Psoas muscle (tissue), 8 donors: ENCODE results near the gene MADD. TPM values are rescaled to one million over a fixed set of nuclear protein-coding genes. Genes with fewer than 3 reads are reported as not detected.

Source experiments
- ATAC-seq, 4 donors: fragments of 200-7000 bp; cut with Tn5 transposase; one replicate each; pipeline ENCODE4 v1.9.1; 2020; ENCODE audit warnings: moderate library complexity in 3 of 4, mild to moderate bottlenecking in 2 of 4
- DNase-seq, 2 donors: peaks; one replicate each; pipeline ENCODE4 v3.0.0-alpha.2; 2020
- H3K27ac ChIP-seq: fragments of 200-600 bp; one replicate; pipeline ENCODE4 v1.8.0; 2022
- H3K27me3 ChIP-seq, 3 donors: fragments of 200-600 bp in 1 of 3; one replicate each; pipeline versions ENCODE4 v1.6.1 to v1.8.0; 2013 to 2022; ENCODE audit warnings: low read length in 2 of 3, mild to moderate bottlenecking in 2 of 3, moderate library complexity in 1 of 3; ENCODE audit not compliant: insufficient read depth in 3 of 3
- H3K36me3 ChIP-seq, 2 donors: fragments of 200-600 bp in 1 of 2; one replicate each; pipeline versions ENCODE4 v1.6.1 to v1.8.0; 2013 to 2022; ENCODE audit warnings: low read depth in 1 of 2, mild to moderate bottlenecking in 1 of 2, moderate library complexity in 1 of 2; ENCODE audit not compliant: insufficient read depth in 1 of 2
- H3K4me1 ChIP-seq: fragments of 200-600 bp; one replicate; pipeline ENCODE4 v1.8.0; 2022
- H3K4me3 ChIP-seq: fragments of 200-600 bp; one replicate; pipeline ENCODE4 v1.8.0; 2022; ENCODE audit warnings: mild to moderate bottlenecking
- H3K9me3 ChIP-seq: fragments of 200-600 bp; one replicate; pipeline ENCODE4 v1.8.0; 2022
- CTCF ChIP-seq: fragments of 200-600 bp; IDR thresholded peaks from one replicate; pipeline ENCODE4 v1.8.0; 2022; ENCODE audit warnings: antibody characterized with exemption
- WGBS, 3 donors: extraction: QIAGEN DNeasy Blood & Tissue Kit; methylation state at CpG; one replicate each; pipeline versions ENCODE4 v1.1.6 to v1.1.7; 2013; 5-methylcytosine and 5-hydroxymethylcytosine counted together
- intact Hi-C, 2 donors: fragments of 100-400 bp; cut with DNase I; formaldehyde crosslinking; loops; one replicate each; pipeline versions ENCODE4 v1.11.0 to v1.14.2; 2022
- polyA plus RNA-seq, 3 donors: library from polyadenylated mRNA; stranded (reverse); fragments of 200-250 nt; gene quantifications; one replicate each; pipeline ENCODE4 v1.2.3, GENCODE V29; 2013
- total RNA-seq, 4 donors: library from RNA; stranded (reverse); fragmentation: NEBNext Ultra II Directional in 2 of 4; extraction: Animal tissue kit (Norgen Biotek cat#: 25700) in 2 of 4; gene quantifications; one replicate each; pipeline versions ENCODE4 v1.2.1 to v1.2.4, GENCODE V29; 2021 to 2023
- donor health status: healthy with polysubstance abuse.
- donor health status: DM: no; HTN: no; CAD: no; lungs with moderate emphysema.
- donor health status: Bipolar disorder and iron deficiency.
- donor health status: healthy.
- donor health status: DM: yes; HTN: yes; CAD: no.
- donor health status: DM: no; HTN: no; CAD: no.
- donor health status: DM: no; HTN: no; CAD: no.
- donor health status: DM: yes; HTN: yes; CAD: no.

The MADD gene
- total and polyA plus RNA-seq, 7 donors, result 11.5 to 33.6 (median 19.5) TPM

- H3K27ac ChIP-seq, result peak overlapping the region; percentile 96
- peaks cover 46% of the 10 kb centered on the region for H3K4me1 ChIP-seq
- 0% methylated on average over 1 of the region's 1 CpG for WGBS, 3 donors
- ATAC-seq, result peak in 2 of 4 donors; percentile 27 to 42
- no peak overlapping the region for H3K4me3 ChIP-seq
- DNase-seq, result no peak
- intact Hi-C loops, result loop anchor here (2.0 to 5.0 kb wide), 2 partner anchors 58 to 80 kb away; partner anchors contain the start of gene MYBPC3 (in 1 of the 2)
- TF ChIP-seq CTCF, result no peak
- no peaks in the 10 kb centered on the region for H3K9me3 ChIP-seq
- H3K36me3 ChIP-seq, result peaks cover 12 to 39% of the 10 kb centered on the region in 2 donors
- H3K27me3 ChIP-seq, result no peaks in the 10 kb centered on the region
Observed at GRCh38 chr11:47272706-47273105, 2.8 kb downstream of the MADD start.

GRCh38 chr11:47274495-47275235 is 4.7 kb downstream of the MADD start:
- Histone ChIP-seq H3K27me3 (no peaks in the 10 kb centered on the region), H3K4me1 (peaks cover 38% of the 10 kb centered on the region), H3K9me3 (no peaks in the 10 kb centered on the region), H3K27ac (no peak overlapping the region), H3K4me3 (no peak overlapping the region), H3K36me3 (peaks cover 16 to 59% of the 10 kb centered on the region in 2 donors)
- 93 to 96% (median 96%) methylated on average over 28 of the region's 28 CpGs for WGBS, 3 donors
- ATAC-seq, result no peak
- no peak for DNase-seq
- intact Hi-C loops, result loop anchor here in 1 of 2 donors (5.0 kb wide), 1 partner anchor 78 kb away; the partner anchor contains the start of gene MYBPC3
- TF ChIP-seq CTCF, result no peak

GRCh38 chr11:47276923-47277322 is 7.0 kb downstream of the MADD start:
- Histone ChIP-seq H3K27ac (no peak overlapping the region), H3K9me3 (no peaks in the 10 kb centered on the region), H3K27me3 (no peaks in the 10 kb centered on the region), H3K4me3 (no peak overlapping the region), H3K36me3 (peaks cover 22 to 81% of the 10 kb centered on the region in 2 donors), H3K4me1 (peaks cover 32% of the 10 kb centered on the region)
- ATAC-seq (no peak), DNase-seq (no peak)
- 89 to 94% (median 93%) methylated on average over 4 of the region's 4 CpGs for WGBS, 3 donors
- TF ChIP-seq CTCF, result no peak
- intact Hi-C loops, result no loop called here

GRCh38 chr11:47278058-47278457 is 8.1 kb downstream of the MADD start:
- intact Hi-C loops, result no loop called here

More at GRCh38 chr11:47278058-47278457, 8.1 kb downstream of the MADD start:
- peaks cover 21% of the 10 kb centered on the region for H3K4me1 ChIP-seq
- DNase-seq (no peak), ATAC-seq (no peak)
- no peaks in the 10 kb centered on the region for H3K9me3 ChIP-seq
- WGBS, 3 donors, result 64 to 81% (median 74%) methylated on average over 3 of the region's 3 CpGs
- no peak for TF ChIP-seq CTCF
- H3K27ac ChIP-seq, result no peak overlapping the region
- peaks cover 28 to 93% of the 10 kb centered on the region in 2 donors for H3K36me3 ChIP-seq
- H3K27me3 ChIP-seq, result no peaks in the 10 kb centered on the region
- no peak overlapping the region for H3K4me3 ChIP-seq
